MCF 10A (cell line): ENCODE results near the gene ZSWIM4. TPM values are rescaled to one million over a fixed set of nuclear protein-coding genes. Genes with fewer than 3 reads are reported as not detected.

Source experiments
- BruUV-seq: library from RNA; stranded (reverse); fragments of 400-500 nt; replicated peaks from 2 replicates; lab custom pipeline; 2021; lab: Mats Ljungman, UMichigan
- CTCF ChIA-PET: fragments of 300-600 bp; sonication (Branson Sonifier 250); formaldehyde crosslinking; extraction: SDS; loops from one replicate; lab custom pipeline; 2021; ENCODE audit warnings: antibody characterized with exemption, inconsistent platforms; lab: Yijun Ruan, JAX
- POLR2A ChIA-PET: fragments of 300-600, 350-650 bp; sonication (Branson Sonifier 250); formaldehyde crosslinking; extraction: SDS; loops from one replicate; lab custom pipeline; 2020; ENCODE audit warnings: antibody characterized with exemption, inconsistent platforms; lab: Yijun Ruan, JAX
- DNase-seq: peaks from one replicate; pipeline ENCODE4 v3.0.0-alpha.2; 2018; ENCODE audit not compliant: unreplicated experiment
- H3K27ac Mint-ChIP-seq: one replicate; pipeline ENCODE4 v1.8.0; 2022; ENCODE audit warnings: mild to moderate bottlenecking, low read depth, mixed read lengths; ENCODE audit not compliant: unreplicated experiment
- H3K27me3 Mint-ChIP-seq: one replicate; pipeline ENCODE4 v1.8.0; 2022; ENCODE audit warnings: mixed read lengths; ENCODE audit not compliant: insufficient read depth, unreplicated experiment
- H3K36me3 Mint-ChIP-seq: one replicate; pipeline ENCODE4 v1.8.0; 2022; ENCODE audit warnings: mild to moderate bottlenecking, moderate library complexity, mixed read lengths; ENCODE audit not compliant: insufficient read depth, unreplicated experiment
- H3K4me1 Mint-ChIP-seq: one replicate; pipeline ENCODE4 v1.8.0; 2022; ENCODE audit warnings: mixed read lengths; ENCODE audit not compliant: insufficient read depth, unreplicated experiment
- H3K4me3 Mint-ChIP-seq: one replicate; pipeline ENCODE4 v1.8.0; 2022; ENCODE audit warnings: mild to moderate bottlenecking, moderate library complexity, mixed read lengths; ENCODE audit not compliant: unreplicated experiment
- H3K9me3 Mint-ChIP-seq: one replicate; pipeline ENCODE4 v1.8.0; 2022; ENCODE audit warnings: mixed read lengths; ENCODE audit not compliant: unreplicated experiment
- CTCF ChIP-seq: fragments of 200-600 bp; IDR thresholded peaks from one replicate; pipeline ENCODE4 v1.8.0; 2022; ENCODE audit warnings: antibody characterized with exemption, mild to moderate bottlenecking; ENCODE audit not compliant: unreplicated experiment
- intact Hi-C: fragments of 100-400 bp; cut with micrococcal nuclease; formaldehyde crosslinking; loops from 2 replicates; pipeline ENCODE4 v1.14.1; 2022
- total RNA-seq: library from RNA; stranded (reverse); gene quantifications from 2 replicates; pipeline ENCODE4 v1.2.3, GENCODE V29; 2022

The ZSWIM4 gene
- total RNA-seq, 1 experiment from 2014 or later = 9.4 TPM

GRCh38 chr19:13758795-13759194 is 36.4 kb upstream of the ZSWIM4 start:
- POLR2A ChIA-PET = no interaction called here
- no peaks in the 10 kb centered on the region for H3K9me3 Mint-ChIP-seq
- intact Hi-C loops = no loop called here
- H3K36me3 Mint-ChIP-seq = peaks cover 76% of the 10 kb centered on the region
- H3K4me1 Mint-ChIP-seq = peaks cover 3% of the 10 kb centered on the region
- no TSS peak for BruUV-seq
- no peak overlapping the region for H3K27ac Mint-ChIP-seq
- no peak overlapping the region for H3K4me3 Mint-ChIP-seq
- CTCF ChIA-PET = no interaction called here
- H3K27me3 Mint-ChIP-seq = no peaks in the 10 kb centered on the region
- no peak for DNase-seq
- no peak for TF ChIP-seq CTCF

GRCh38 chr19:13761423-13761822 is 33.8 kb upstream of the ZSWIM4 start:
- intact Hi-C loops = no loop called here
- ChIA-PET CTCF (interaction anchor here (0.6 to 0.8 kb wide), 3 partner anchors 12 to 100 kb away, joined by 3 to 4 read pairs (median 3); no protein-coding TSS in a partner anchor), POLR2A (interaction anchor here (0.7 to 2.4 kb wide), 6 partner anchors 10 to 141 kb away, joined by 3 to 16 read pairs (median 4); partner anchors contain the start of gene C19orf53)
- Mint-ChIP-seq H3K4me3 (no peak overlapping the region), H3K27me3 (no peaks in the 10 kb centered on the region), H3K27ac (no peak overlapping the region), H3K36me3 (peaks cover 57% of the 10 kb centered on the region), H3K9me3 (no peaks in the 10 kb centered on the region), H3K4me1 (peaks cover 17% of the 10 kb centered on the region)
- TF ChIP-seq CTCF = no peak
- no TSS peak for BruUV-seq
- no peak for DNase-seq

GRCh38 chr19:13762635-13763235 is 32.5 kb upstream of the ZSWIM4 start:
- peak overlapping the region; percentile 81 for H3K4me3 Mint-ChIP-seq
- BruUV-seq = no TSS peak
- no peak overlapping the region for H3K27ac Mint-ChIP-seq

More at GRCh38 chr19:13762635-13763235, 32.5 kb upstream of the ZSWIM4 start:
- TF ChIP-seq CTCF = no peak
- peaks cover 17% of the 10 kb centered on the region for H3K4me1 Mint-ChIP-seq
- H3K36me3 Mint-ChIP-seq = peaks cover 56% of the 10 kb centered on the region
- H3K9me3 Mint-ChIP-seq = no peaks in the 10 kb centered on the region
- ChIA-PET POLR2A (interaction anchor here (0.7 to 4.8 kb wide), 5 partner anchors 11 to 238 kb away, joined by 3 to 51 read pairs (median 16); partner anchors contain the start of gene C19orf53), CTCF (no interaction called here)
- DNase-seq = no peak
- intact Hi-C loops = no loop called here
- no peaks in the 10 kb centered on the region for H3K27me3 Mint-ChIP-seq
